Activated CD4-positive, alpha-beta T cell treated with anti-CD3 and anti-CD28 coated beads, Interleukin-2, amount 50 U/mL, for 24 hours (primary cell): ENCODE results near the gene RERE.
"Not testable (repeated sequence)": the region's sequence is repeated elsewhere in the genome, so short reads cannot be mapped to it uniquely, and the experiment has no call there.

Experiments
- DNase-seq, 2 donors: peaks; one replicate each; pipeline ENCODE4 v3.0.0-alpha.2; 2020; ENCODE audit warnings: low read depth in 1 of 2, low spot score in 1 of 2

Gene RERE

DNA sequence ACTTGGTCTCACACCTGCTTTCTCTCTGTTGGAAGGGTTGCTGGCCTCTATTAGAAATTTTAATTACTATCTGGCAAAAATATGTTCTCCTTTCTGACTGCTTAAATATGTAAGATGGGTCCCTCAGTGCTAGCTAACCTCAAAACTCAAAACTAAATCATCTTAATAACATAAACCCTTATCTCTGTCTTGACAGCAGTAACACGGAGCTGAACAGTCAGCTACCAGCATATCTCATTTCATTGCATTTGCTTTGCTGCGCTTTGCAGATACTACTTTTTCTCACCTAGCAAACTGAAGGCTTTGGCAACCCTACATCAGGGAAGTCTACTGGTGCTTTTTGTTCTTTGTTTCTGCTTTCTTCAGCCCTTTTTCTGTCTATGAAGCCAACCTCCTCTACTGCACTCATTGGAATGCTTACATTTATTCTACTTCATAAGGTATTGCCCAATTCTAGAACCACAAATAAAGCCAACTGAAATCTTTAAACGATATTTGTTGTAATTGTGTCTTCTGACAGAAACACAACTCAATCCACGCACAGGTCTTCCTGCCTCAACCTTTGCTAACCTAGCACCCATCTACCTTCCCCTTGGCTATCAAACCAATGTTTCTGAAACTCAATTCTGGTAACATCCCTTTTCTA, 95.6 kb downstream of the RERE start:
- DNase-seq: no peak

DNA sequence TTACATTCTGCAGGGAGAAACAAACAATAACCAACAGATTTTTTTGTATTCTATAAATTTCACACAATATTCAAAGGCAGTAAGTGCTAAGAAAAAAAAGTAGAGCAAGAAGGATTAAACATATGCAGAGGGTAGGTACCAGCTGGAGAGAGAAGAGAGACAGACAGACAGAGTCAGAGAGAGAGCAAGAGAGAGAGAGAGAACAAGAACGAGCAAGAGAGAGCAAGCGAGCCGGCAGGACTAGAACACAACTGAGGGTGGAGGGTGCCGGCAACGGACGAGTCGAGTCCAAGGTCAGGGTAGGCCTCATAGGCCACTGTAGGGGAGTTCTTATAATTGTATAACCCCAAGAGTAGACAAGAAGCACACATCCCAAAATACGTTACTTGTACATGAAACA, 97.1 kb downstream of the RERE start:
- DNase-seq: no peak

DNA sequence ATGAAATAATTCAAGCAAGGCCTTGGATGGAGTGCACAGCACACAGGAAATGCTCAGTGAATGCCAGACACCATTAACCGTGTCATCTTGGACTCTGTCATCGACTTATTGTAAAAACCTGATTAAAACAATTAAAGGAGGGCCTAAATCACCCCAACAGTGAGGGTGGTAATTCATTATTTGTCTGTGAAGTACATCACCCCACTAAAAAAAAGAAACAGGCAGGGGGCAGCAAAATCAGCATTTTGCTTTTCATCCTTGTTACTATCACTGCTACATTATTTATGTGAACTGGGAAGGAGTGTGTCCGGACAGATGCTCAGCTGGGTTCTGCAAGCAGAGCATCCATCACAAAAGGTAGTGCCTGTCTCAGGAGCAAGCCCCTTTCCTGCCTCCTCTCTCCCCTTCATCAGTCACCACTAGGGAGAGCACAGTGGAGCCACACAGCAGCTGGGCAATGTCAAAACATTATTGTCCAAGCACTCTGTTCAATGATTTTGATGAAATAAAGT, 98.5 kb downstream of the RERE start:
- no peak for DNase-seq

DNA sequence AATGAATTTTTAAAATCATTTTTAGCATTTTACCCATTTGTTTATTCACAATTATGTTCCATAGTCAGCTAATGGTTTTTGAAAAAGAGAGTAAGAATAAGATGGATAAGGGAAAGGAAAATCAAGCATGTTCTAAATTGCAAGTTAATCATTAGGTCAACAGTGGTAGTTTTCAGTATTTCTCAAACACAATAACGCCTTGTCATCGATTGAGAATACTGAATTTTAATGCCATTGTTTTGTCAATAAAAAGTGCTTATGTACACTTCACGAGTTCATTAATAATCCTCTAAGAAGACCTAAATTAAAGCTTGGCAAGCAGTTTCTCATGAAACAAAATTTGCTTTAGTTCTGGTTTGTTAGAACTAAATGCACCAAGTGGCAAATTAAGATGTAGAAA, 100.3 kb downstream of the RERE start:
- DNase-seq: no peak

DNA sequence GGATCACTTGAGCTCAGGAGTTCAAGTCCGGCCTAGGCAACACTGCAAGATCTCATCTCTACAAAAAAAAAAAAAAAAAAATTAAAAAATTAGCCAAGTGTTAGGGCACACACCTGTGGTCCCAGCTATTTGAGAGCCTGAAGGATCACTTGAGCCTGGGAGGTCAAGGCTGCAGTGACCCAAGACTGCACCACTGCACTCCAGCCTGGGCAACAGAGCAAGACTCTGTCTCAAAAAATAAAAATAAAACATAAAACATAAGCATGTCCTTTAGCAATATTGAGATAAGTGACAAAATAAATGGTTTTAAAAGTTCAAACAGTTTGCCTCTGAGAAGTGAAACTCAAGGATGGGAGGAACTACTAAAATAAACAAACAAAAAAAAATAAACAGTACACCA, 101.2 kb downstream of the RERE start:
- DNase-seq: no peak

DNA sequence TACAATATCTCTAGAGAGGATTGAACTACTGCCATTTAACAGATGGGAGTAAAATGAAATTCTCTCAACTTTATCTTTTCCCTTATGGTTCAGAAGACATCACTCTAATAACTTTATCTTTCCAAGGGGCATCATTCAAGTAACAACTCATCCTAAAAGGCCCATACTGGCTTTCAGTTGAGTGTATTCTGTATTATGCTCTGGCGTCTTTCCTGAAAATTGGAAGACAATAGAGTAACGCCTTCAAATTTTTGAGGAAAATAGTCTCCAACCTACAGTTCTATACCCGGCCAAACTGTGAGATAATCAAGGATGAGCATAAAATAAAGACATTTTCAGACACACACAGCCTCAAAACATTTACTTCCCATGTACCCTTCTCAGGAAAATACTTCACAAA, 103.3 kb downstream of the RERE start:
- no peak for DNase-seq

DNA sequence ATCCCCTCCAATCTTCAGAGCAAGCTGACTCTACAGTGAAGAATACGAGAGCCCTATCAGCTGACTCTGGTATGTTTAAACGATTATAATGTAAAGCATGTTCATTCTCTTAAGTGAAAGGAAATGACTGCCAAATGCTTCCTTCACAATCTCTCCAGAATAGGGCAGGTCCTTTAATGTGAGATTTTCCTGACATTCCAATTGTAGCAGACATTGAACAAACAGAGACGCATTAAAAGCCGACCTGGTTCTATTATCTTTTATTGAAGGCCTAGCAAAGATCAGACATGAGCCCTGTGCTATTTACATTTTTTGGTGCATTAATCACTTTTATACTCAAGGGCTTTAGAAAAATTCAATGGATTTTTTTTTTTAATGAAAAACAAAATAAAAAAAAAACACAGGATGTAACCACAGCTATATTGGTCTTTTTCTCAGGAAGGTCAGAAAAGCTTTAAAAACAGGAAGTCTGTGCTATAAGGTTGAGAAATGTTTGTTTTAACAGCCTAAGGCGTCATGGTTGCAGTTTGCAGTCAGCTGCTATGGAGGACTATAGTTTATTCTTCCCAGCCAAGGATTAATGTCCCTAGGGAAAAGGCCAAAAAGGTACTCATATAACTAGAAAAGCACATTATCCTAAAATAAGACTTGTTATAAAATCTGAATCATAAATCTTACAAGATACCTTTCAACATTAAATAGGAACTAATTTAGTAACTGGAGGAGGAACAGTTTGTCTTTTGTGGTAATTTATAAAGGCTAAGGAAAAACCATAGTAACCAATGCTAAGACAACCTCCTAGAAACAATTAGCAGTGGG, 104.8 kb downstream of the RERE start:
- no peak for DNase-seq

DNA sequence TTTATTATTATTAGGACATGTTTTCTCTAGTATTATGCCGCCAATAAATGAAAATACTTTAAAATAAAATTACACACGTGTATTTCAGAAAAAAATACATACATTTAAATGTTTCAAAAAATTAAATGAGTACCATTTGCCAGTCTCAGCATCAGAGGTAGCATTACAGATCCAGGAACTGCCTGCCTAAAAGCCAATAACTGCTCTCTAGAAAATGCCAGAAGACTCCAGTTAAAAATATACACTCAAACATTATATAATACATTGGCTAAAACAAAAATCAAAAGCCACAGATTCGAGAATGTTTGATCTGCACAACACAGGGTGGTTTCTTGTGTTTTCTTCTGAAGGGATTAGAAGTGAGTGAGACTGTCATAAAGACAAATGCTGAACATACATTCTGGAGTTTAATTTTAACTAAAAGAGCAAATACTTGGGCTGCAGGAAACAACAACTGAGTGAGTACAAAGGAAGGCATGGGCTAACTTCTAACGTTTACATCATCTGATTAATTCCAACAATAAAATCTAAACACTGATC, 105.5 kb downstream of the RERE start:
- DNase-seq: no peak

DNA sequence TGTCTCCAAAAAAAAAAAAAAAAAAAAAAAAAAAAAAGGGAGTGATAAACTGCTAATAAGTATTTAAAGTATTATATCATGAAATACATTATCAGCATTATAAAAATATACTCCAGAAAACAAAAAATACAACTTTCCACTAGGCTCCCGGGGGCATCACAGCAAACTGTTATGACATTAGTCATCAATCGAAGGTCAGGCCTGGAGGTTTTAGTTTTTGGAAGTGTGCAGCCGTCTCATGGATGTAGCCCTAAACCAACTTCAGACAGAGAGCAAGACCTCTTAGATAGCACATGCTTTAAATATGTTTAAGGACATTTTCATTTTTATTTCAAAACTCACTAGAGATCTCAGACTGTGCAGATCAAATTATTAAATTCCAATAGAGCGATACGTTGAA, 106.3 kb downstream of the RERE start:
- no peak for DNase-seq

DNA sequence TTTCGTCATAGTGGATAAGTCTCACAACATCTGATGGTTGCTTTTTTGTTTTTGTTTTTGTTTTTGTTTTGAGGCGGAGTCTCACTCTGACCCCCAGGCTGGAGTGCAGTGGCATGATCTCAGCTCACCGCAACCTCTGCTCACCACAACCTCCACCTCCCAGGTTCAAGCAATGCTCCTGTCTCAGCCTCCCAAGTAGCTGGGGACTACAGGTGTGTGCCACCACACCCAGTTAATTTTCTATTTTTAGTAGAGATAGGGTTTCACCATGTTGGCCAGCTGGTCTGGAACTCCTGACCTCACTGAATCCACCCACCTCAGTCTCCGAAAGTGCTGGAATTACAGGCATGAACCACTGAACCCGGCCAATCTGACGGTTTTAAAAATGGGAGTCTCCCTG, 109.2 kb downstream of the RERE start:
- no peak for DNase-seq

DNA sequence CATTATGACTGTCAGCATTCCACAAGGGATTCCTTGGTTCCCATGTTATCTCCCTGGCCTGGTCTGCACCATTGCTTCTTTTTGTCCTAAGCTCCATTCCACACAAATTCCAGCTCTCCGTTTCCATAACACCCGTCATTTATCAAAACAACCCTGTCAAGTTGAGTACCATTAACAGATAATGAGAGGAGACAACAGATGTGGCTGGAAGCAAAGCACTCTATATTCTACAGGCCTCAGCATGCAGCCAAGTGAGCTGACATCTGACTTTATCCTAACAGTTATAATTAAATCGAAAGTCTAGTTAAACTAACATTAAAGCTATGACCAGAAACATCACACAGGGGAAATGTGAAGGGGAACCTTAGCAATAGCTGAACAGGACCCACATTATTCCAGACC, 110.4 kb downstream of the RERE start:
- DNase-seq: no peak

DNA sequence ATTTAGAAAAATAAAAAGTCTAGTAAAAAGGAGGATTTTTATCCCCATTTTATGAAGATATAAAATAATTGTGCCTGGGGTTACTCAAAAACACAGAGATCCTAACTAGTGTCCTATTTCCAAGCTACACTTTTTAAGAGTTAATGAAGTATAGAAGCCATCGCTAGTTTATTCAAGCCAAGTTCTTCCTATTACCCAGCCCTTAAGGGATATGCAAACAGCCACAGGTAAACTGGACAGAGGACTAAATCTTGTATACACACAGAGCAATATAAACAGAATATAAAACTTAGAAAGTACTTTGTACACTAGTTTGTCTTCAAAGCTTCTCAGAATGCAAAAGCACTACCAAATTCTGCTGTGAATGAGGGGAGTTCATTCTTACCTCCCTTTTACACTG, 111.1 kb downstream of the RERE start:
- DNase-seq: no peak

DNA sequence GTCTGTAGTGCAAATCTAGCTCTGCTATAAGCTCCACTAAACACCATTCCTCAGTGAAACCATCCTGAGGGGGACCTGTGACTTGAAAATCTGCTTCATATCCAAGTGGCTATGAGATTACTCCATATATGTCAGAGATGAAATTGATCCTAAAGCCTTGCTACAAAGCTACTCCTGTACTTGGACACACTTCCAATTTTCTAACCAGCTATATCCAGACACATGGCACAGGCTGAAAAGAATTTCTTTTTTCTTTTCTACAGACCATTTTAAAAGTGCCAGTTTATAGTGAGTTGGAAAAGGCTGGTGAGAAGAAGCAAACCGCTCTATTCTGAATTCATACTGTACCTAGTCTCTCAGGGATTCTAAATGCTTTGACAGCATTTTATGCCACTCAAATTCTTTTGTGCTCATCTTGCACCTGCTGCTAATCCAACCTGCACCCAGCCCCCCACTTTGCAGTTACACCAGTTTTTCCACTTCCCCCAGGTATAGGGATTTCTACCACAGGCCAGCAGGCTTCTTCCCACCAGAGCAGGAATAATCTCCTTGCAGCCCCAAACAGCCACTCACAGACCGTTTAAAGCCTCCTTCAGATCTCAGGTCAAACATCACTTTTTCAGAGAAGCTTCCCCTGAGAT, 112.5 kb downstream of the RERE start:
- no peak for DNase-seq

DNA sequence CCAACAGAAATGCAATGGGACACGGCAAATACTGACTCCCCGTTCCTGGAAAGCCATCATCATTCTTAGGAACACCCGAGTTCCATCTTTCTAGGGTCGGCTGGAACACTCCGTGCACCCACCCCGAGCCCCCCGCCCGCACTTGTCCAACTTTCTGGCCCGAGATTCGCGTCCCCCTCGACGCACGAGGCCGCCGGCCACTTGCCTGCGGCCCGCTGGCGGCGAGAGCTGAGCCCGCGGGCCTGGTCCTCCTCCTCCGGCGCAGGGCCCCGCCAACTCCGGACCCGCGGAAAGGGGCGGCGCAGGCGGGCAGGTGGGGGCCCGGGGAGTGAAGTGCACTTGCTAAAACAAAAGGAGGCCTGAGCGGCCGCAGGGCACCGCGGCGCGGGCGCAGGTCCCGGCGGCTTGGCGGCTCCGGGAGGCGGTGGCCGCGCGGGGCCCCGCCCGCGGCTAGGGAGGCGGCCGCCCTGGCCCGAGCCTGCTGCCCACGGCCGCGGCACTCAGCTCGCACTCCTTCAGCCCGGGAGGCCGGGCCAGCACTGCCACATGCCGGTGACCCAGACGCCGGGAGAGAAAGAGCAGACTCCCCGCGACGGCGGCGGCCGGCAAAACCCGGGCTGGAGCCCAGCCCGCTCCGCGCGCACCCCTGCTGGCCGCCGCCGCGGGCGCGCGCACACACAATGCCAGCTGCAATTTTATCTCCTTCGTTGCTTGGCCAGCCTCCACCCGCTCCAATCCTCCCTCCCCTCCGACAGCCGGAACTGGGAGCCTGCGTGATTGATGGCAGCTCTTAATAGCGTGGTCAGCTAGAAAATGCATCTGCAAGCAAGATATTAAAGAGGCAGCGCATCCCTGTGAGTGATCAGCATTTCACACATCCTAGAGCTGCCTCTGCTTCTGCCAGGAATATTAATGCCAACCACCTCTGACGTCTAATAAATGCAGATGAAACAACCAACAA, 114.3 kb downstream of the RERE start:
- peak; percentile 16 to 32 for DNase-seq

DNA sequence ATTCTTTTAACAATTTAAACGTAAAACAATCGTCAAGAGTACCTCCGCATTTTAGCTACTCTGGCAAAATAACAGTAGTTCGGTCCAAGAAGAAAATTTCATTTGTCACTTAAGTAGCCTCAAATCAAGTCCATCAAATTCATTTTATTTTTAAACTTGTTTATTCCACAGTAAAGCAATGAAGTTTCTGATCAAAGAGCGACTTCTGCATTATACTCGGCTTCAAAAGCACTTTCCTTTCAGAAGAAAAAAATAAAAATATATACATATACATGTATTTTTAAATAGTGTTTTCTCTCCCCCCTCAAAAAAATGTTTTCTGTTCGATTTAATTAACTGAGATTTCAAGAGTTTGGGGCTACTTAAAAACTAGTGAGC, 115.0 kb downstream of the RERE start:
- no peak for DNase-seq

DNA sequence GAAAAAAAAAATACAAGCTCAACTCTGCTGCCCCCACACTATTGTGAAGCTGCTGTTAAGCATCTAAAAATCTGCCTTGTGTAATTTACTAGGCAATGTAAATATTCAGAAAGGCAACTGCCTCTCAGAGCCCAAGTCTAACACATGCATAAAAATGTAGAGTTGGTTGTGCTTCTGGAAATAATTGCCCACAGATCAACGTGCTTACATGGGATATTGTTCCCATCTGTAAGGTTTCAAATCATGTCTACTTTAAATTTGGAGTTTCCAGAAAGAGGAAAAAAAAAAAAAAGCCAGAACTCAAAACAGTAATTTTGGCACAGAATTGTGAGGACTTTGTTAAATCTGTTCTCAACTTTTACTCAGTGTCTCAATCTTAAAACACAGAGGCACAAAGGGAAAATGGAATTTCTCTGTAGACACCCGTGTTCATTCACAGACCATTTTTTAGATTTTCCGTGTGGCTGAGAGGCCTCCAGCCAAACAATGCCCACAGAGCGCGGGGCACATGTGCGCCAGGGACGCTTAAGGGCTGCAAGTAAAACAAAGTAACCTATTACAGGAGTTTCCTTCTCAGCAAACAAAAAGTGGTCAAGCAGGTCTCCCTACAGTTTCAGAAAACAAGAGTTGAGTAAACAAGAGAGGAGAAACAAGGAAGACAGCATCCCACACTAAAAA, 115.5 kb downstream of the RERE start:
- DNase-seq: no peak

DNA sequence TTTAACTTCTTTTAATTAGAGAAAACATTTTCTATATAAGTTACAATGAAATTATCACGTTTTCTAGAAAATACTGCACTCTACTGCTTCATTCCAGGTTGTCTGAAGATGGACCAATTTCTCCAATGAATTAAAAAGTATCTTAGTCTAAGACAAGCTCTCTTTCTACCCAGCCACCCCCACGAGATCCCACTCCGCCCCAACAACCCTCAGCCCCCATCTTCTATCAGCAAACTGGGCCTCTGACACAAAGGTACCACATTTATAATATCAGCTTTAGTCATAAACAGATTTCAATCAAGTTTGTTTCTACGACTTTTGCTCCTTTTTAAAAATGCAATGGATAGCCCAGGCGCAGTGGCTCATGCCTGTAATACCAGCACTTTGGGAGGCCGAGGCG, 117.8 kb downstream of the RERE start:
- no peak for DNase-seq

DNA sequence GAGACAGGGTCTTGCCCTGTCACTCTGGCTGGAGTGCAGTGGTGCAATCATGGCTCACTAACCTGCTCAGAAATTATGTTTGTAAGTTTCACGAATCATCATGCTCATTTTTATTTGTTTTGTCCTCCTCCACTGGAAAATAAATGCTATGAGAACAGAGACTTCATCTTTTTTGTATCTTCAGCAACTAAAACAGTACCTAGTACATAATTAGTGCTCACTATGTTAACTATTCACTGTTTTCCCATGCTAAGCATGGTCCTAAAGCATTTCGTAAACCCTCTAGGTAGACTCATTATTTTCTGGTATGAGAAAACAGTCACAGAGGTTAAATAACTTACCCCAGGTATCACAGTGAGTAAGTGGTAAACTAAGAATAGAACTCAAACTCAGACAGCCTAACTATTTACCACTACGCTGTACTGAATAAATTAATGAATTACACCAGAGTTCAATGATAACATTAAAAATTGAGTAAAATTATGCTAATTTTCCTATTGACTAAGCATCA, 118.4 kb downstream of the RERE start:
- DNase-seq: no peak

DNA sequence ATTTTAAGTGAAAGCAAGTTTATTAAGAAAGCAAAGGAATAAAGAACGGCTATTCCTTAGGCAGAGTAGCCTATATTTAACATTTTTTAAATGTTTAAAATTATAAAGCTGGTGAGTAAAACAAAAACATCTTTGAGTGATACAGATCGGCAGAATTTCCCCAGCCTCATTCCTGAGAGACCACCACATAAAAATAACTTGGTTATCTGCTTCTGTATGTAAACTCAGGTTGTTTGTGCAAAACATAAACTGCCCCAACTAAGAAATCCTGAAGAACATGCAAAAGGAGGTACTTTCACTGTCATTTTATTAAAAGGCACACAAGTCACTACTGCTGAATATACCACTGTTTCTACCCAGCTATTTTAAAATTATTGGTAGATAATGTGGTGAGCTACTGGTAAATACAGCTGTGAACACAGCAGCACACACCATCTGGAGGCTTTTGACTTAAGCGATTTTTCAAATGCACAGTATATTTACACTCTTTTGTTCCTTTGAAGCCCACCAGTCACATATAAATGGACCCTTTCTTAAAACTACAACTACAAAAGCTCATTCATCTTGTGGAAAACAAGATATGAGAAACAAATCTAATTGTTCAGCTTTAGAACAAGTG, 119.3 kb downstream of the RERE start:
- DNase-seq: no peak

DNA sequence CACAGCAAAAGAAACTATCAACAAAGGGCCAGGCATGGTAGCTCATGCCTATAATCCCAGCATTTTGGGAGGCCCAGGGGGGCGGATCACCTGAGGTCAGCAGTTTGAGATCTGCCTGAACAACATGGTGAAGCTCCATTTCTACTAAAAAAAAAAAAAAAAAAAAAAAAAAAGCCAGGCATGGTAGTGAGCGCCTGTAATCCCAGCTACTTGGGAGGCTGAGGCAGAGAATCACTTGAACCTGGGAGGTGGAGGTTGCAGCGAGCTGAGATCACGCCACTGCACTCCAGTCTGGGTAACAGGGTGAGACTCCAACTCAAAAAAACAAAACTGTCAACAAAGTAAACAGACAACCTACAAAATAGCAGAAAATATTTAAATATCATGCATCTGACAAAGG, 122.0 kb downstream of the RERE start:
- not testable (repeated sequence) for DNase-seq
